ENCODE data around the gene ST8SIA5.

The ST8SIA5 gene

DNA sequence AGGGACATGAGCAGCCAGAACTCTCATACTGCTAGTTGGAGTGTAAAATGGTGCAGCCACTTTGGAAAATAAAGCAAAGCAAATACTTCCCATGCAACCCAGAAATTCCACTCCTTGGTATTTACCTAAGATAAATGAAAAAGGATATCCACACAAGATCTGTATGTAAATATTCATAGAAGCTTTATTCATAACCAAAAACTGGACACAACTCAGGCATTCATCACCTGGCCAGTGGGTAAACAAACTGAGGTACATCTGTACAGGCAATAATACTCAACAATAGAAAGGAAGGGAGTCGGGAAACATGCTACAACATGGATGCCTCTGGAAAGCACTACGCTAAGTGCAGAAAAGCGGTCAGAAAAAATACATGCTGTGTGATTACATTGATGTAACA is 97.4 kb downstream of the ST8SIA5 start:
- Histone ChIP-seq H3K4me1 (ENCODE audit: control insufficient read depth, insufficient read depth, low read length) (peaks cover 7% of the 10 kb centered on the region), H3K36me3 (ENCODE audit: control insufficient read depth, insufficient read depth, low read length) (no peaks in the 10 kb centered on the region), H3K9me3 (ENCODE audit: control insufficient read depth, insufficient read depth, low read length) (no peaks in the 10 kb centered on the region), H3K4me3 (ENCODE audit: low read depth, low read length) (no peak overlapping the region), H3K9ac (ENCODE audit: low read depth, low read length) (no peak overlapping the region), H3K27me3 (ENCODE audit: control insufficient read depth, insufficient read depth, low read length) (no peaks in the 10 kb centered on the region)

DNA sequence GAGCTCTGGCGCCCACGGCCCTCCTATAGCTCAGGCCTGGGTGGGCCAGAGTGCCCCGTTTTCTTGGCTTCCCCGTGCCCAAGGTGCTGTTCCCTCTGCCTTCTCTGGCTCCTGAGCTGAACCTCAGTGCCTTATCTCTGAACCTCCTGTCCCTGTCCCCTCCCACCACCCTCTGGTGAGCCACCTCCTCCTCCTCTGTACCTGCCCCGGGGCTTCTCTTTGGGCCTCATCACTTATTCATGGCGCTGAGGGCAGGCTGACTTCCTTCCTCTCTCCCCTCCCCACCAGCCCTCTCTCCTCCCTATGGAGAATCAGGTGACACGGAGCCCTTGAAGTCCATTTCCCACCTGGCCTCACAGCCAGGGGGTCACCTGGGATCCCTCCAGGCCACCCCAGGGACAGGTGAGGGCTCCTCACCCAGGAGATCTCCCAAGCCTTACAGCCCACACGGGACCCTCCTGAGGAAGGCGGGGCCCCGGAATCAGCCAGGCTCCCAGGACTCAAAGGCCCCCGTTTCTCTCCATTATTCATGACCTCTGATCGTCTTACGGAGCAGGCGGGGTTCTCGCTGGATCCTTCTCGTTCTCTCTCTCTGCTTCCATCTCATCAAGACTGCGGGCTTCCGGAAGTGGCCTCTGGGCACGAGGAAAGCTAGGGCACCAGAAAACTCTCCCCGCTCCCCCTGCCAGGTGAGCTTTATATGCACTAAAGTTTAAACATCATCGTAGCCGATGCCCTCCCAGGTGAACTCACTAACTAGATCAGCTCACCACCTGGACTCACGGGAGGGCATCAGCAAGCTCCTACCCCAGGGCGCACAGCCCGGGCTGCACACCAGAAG is 99.5 kb downstream of the ST8SIA5 start, which contains the start of gene LOXHD1:
LOXHD1 (minus strand) TSS at position 106 of the 841 bp plus-strand sequence. CDS start 187 bp downstream, outside the sequence.
- no peak within 1 kb of the TSS for H3K9ac ChIP-seq (ENCODE audit: low read depth, low read length)

DNA sequence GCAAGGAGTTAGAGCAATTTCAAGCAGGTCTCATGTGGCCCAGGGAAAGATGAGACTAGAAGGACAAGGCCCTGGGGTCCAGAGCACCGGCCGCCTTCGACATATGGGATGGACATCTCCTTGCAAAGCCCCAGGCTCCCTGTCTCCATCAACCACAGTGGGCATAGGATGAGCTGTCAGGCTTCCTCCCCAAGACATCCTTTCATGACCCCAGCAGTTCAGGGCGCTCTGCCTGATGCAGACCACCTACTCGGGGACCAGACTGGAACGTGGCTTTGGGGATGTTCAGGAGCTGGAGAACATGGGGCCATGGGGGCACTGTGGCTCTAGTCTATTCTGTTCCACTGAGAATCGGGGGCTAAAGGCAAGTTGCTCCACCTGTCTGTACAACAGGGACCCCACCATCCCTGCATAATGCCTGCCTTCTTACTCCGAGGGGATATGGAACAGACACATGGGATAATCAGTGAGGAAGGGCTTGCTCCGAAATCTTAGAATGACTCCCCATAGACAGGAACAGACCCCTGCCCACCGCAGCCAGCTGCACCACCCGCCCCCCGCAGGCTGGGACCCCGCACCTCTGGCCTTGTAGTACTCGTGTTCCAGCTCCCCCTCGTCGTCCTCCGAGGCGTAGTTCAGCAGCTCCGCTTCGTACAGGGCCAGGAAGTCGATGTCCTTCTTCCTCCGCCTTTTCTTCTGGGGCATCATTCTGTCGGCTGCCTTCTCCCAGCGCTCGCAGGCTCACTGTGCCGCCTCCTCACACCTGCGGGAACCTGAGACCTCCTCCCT is 100.3 kb downstream of the ST8SIA5 start:
- no peaks in the 10 kb centered on the region for H3K36me3 ChIP-seq (ENCODE audit: control insufficient read depth, insufficient read depth, low read length)
- no peaks in the 10 kb centered on the region for H3K9me3 ChIP-seq (ENCODE audit: control insufficient read depth, insufficient read depth, low read length)
- no peaks in the 10 kb centered on the region for H3K27me3 ChIP-seq (ENCODE audit: control insufficient read depth, insufficient read depth, low read length)
- H3K4me3 ChIP-seq (ENCODE audit: low read depth, low read length): peak overlapping the region; percentile 13
- peaks cover 7% of the 10 kb centered on the region for H3K4me1 ChIP-seq (ENCODE audit: control insufficient read depth, insufficient read depth, low read length)
- no peak overlapping the region for H3K9ac ChIP-seq (ENCODE audit: low read depth, low read length)

More for the DNA sequence above, 99.5 kb downstream of the ST8SIA5 start, which contains the start of gene LOXHD1:
- peaks cover 7% of the 10 kb centered on the region for H3K4me1 ChIP-seq (ENCODE audit: control insufficient read depth, insufficient read depth, low read length)
- no peaks in the 10 kb centered on the region for H3K9me3 ChIP-seq (ENCODE audit: control insufficient read depth, insufficient read depth, low read length)
- H3K36me3 ChIP-seq (ENCODE audit: control insufficient read depth, insufficient read depth, low read length): no peaks in the 10 kb centered on the region
- H3K27me3 ChIP-seq (ENCODE audit: control insufficient read depth, insufficient read depth, low read length): no peaks in the 10 kb centered on the region
- H3K4me3 ChIP-seq (ENCODE audit: low read depth, low read length): peak within 1 kb of the TSS; percentile 13

DNA sequence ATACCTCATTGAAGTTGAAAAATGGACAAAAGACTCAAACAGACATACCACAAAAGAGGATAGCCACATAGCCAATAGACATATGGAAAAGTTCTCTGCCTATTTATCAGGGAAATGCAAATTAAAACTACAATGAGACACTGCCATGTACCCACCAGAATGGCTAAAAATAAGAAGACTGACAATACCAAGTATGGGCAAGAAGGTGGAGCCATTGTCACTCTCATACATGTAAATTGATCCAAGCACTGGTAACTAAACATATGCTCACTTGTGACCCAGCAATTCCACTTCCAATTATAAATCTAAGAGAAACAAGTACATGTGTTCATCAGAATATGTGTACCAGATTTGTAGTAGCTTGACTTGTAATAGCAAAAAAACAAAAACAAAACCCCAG is 104.5 kb downstream of the ST8SIA5 start:
- Histone ChIP-seq H3K9ac (ENCODE audit: low read depth, low read length) (no peak overlapping the region), H3K4me3 (ENCODE audit: low read depth, low read length) (no peak overlapping the region), H3K36me3 (ENCODE audit: control insufficient read depth, insufficient read depth, low read length) (no peaks in the 10 kb centered on the region), H3K27me3 (ENCODE audit: control insufficient read depth, insufficient read depth, low read length) (no peaks in the 10 kb centered on the region), H3K9me3 (ENCODE audit: control insufficient read depth, insufficient read depth, low read length) (no peaks in the 10 kb centered on the region), H3K4me1 (ENCODE audit: control insufficient read depth, insufficient read depth, low read length) (peaks cover 2% of the 10 kb centered on the region)

DNA sequence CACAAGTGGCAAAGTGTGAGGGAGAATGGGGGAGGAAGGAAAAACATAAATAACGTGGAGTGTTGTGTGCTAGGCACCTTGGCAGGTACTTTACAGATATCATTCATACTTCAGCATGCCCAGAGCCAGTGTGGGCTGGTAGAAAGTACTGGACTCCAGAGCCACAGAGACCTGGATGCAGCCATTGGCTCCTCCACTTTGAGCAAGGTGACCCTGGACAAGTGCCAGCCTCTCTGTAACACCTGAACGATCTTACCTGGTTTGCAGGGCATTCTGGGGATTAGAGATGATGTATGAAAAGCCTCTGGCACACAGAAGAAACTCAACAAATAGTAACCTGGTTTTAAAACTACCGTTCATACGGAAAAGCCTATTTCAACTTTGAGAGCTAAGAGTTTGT is 106.2 kb downstream of the ST8SIA5 start:
- Histone ChIP-seq H3K9me3 (ENCODE audit: control insufficient read depth, insufficient read depth, low read length) (no peaks in the 10 kb centered on the region), H3K27me3 (ENCODE audit: control insufficient read depth, insufficient read depth, low read length) (no peaks in the 10 kb centered on the region), H3K36me3 (ENCODE audit: control insufficient read depth, insufficient read depth, low read length) (no peaks in the 10 kb centered on the region), H3K9ac (ENCODE audit: low read depth, low read length) (no peak overlapping the region), H3K4me1 (ENCODE audit: control insufficient read depth, insufficient read depth, low read length) (no peaks in the 10 kb centered on the region), H3K4me3 (ENCODE audit: low read depth, low read length) (no peak overlapping the region)

DNA sequence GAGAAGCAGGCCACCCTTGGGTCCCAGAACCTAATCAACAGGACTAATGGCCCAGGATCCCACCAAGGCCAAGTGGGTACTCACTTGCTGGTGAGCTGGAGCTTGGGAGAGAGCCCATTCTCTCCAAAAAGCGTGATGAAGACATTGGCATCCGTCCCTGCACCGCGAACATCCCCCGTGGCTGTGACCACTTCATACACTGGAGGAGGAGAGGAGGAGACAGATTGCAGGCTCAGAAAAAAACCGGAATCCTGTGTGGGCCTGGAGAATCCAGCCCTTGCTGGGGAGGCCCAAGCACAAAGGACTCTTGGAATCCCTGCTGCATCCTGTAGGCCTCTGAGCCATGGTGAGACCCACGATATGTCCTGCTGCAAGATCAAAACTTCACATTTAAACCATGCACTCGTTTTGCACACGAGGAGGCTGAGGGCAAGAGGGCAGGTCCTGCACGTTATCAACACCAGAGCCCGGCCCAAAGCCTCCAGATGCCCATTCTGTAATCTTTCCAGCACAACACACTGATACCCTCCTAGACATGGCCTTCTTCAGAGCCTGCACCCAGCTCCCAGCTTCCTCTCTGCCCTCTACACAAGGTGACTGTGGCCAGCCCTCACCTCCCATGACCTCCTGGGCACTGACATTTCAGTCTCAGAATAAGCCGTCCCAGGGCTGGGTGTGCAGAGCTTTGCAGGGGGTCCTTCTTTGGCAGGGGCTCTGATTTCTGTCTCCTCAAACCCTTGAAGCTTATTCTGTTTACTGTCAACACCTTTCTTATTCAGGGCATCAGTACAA is 107.6 kb downstream of the ST8SIA5 start:
- H3K9me3 ChIP-seq (ENCODE audit: control insufficient read depth, insufficient read depth, low read length): no peaks in the 10 kb centered on the region
- no peaks in the 10 kb centered on the region for H3K36me3 ChIP-seq (ENCODE audit: control insufficient read depth, insufficient read depth, low read length)
- no peaks in the 10 kb centered on the region for H3K4me1 ChIP-seq (ENCODE audit: control insufficient read depth, insufficient read depth, low read length)
- H3K27me3 ChIP-seq (ENCODE audit: control insufficient read depth, insufficient read depth, low read length): no peaks in the 10 kb centered on the region
- H3K4me3 ChIP-seq (ENCODE audit: low read depth, low read length): no peak overlapping the region
- no peak overlapping the region for H3K9ac ChIP-seq (ENCODE audit: low read depth, low read length)

DNA sequence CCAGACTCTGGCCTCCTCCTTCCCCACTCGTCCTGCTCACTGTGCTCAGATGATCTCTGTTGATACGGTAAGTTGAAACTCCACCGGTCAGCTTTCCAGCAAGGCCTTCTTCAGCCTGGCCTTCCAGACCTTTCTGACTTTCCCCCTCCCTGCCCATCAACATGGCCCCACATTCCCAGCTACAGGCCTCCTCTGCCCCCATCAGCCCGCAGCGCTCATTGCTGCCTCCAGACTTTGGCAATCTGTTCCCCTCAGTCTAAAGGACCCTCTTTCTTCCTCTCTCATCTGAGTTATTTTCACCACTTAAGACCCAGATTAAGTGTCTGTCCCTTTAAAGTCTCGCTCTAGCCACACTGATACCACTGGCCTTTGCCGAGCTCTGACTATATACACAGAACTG is 110.4 kb downstream of the ST8SIA5 start:
- Histone ChIP-seq H3K36me3 (ENCODE audit: control insufficient read depth, insufficient read depth, low read length) (no peaks in the 10 kb centered on the region), H3K9me3 (ENCODE audit: control insufficient read depth, insufficient read depth, low read length) (no peaks in the 10 kb centered on the region), H3K4me3 (ENCODE audit: low read depth, low read length) (no peak overlapping the region), H3K9ac (ENCODE audit: low read depth, low read length) (no peak overlapping the region), H3K27me3 (ENCODE audit: control insufficient read depth, insufficient read depth, low read length) (no peaks in the 10 kb centered on the region), H3K4me1 (ENCODE audit: control insufficient read depth, insufficient read depth, low read length) (no peaks in the 10 kb centered on the region)

DNA sequence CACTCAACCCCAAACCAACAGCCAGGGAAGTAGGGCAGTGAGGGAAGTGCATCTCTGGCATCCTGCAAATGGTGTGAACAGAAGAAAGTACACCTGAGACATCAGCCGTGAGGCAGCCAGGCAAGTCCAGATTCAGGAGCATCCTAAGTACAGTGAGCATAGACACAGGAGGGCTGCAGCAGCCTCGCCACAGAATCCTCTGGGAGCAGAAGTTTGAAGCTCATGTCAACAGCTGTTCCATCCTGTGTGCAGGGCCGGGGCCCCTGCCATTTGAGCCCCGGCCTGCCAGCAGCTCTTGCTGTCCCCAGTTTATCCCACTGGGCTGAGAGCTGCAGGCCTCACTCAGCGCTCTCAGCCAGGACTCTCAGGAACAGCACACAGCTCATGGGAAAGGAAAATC is 114.3 kb downstream of the ST8SIA5 start:
- Histone ChIP-seq H3K4me3 (ENCODE audit: low read depth, low read length) (no peak overlapping the region), H3K27me3 (ENCODE audit: control insufficient read depth, insufficient read depth, low read length) (no peaks in the 10 kb centered on the region), H3K9ac (ENCODE audit: low read depth, low read length) (no peak overlapping the region), H3K36me3 (ENCODE audit: control insufficient read depth, insufficient read depth, low read length) (no peaks in the 10 kb centered on the region), H3K9me3 (ENCODE audit: control insufficient read depth, insufficient read depth, low read length) (no peaks in the 10 kb centered on the region), H3K4me1 (ENCODE audit: control insufficient read depth, insufficient read depth, low read length) (no peaks in the 10 kb centered on the region)

DNA sequence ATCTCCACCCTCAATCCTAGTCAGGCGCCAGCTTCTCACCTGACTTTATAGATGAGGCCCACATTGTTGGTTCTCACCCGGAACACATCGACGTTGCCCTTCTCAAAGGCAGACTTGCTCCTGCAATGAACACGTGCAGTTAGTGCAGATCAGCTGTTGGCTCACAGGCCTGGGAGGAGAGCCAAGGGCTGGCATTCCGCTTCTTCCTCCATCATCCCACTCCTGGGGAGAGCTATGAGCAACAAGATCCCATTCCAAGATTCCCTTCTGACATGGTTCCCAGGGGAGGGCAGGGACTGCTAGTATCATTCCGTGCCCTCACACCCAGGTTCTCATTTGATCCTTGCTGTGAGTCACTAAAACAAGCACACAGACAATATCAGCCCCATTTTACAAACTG is 114.9 kb downstream of the ST8SIA5 start:
- H3K36me3 ChIP-seq (ENCODE audit: control insufficient read depth, insufficient read depth, low read length): no peaks in the 10 kb centered on the region
- no peaks in the 10 kb centered on the region for H3K27me3 ChIP-seq (ENCODE audit: control insufficient read depth, insufficient read depth, low read length)
- H3K4me1 ChIP-seq (ENCODE audit: control insufficient read depth, insufficient read depth, low read length): no peaks in the 10 kb centered on the region
- no peaks in the 10 kb centered on the region for H3K9me3 ChIP-seq (ENCODE audit: control insufficient read depth, insufficient read depth, low read length)
- H3K4me3 ChIP-seq (ENCODE audit: low read depth, low read length): no peak overlapping the region
- no peak overlapping the region for H3K9ac ChIP-seq (ENCODE audit: low read depth, low read length)

DNA sequence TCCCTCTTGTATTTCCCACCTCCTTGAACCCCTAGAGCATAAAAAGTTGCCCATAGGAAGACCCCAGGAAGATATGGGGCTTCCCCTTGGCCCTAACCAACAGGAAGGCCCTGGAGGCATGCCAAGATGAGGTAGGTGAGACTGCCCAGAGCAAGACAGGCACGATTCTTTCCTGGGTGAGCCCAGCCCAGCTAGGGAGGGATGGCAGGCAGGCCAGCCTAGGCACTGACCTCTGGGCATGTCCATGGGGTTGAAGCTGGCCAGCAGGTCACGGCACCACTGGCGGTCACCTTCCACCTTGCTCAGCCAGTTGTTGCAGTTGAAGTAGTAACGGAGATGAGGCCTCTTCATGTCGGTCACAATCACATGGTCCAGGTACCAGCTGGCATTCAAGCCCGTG is 117.5 kb downstream of the ST8SIA5 start:
- H3K36me3 ChIP-seq (ENCODE audit: control insufficient read depth, insufficient read depth, low read length): no peaks in the 10 kb centered on the region
- no peaks in the 10 kb centered on the region for H3K4me1 ChIP-seq (ENCODE audit: control insufficient read depth, insufficient read depth, low read length)
- no peak overlapping the region for H3K9ac ChIP-seq (ENCODE audit: low read depth, low read length)
- H3K27me3 ChIP-seq (ENCODE audit: control insufficient read depth, insufficient read depth, low read length): no peaks in the 10 kb centered on the region
- no peak overlapping the region for H3K4me3 ChIP-seq (ENCODE audit: low read depth, low read length)
- no peaks in the 10 kb centered on the region for H3K9me3 ChIP-seq (ENCODE audit: control insufficient read depth, insufficient read depth, low read length)

DNA sequence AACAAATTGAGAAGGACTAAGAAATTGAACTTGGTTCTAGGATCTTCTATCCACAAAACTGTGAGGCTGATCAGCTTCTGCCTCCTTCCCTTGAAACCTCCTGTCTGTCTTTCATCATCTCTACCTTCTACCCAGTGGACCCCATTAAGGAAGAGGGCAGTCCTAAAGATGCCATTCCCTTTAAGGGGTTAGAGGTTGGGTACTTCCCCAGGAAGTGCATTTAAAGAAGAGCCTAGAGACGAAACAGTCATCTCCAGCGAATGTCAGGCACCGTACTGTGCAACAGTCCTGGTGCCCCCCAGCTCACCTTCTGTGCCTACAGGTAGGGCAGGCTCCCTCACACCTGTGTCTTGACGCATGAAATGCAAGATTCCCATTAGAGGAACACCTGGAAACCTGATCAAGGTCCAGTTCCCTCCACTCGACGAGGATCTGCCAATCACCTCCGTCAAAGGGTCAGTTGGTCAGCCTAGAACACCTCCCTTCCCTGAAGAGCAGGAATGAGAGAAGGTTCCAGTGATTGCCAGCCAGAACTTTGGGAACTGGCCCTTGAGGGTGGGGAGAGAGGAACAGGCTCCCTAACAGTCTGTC is 120.7 kb downstream of the ST8SIA5 start:
- Histone ChIP-seq H3K4me1 (ENCODE audit: control insufficient read depth, insufficient read depth, low read length) (no peaks in the 10 kb centered on the region), H3K9me3 (ENCODE audit: control insufficient read depth, insufficient read depth, low read length) (no peaks in the 10 kb centered on the region), H3K27me3 (ENCODE audit: control insufficient read depth, insufficient read depth, low read length) (no peaks in the 10 kb centered on the region), H3K9ac (ENCODE audit: low read depth, low read length) (no peak overlapping the region), H3K36me3 (ENCODE audit: control insufficient read depth, insufficient read depth, low read length) (no peaks in the 10 kb centered on the region), H3K4me3 (ENCODE audit: low read depth, low read length) (no peak overlapping the region)
